GM19035 (cell line): ENCODE results near the gene LMF1.

Source experiments
- ATAC-seq: cut with Tn5 transposase; IDR thresholded peaks from one replicate; pipeline ENCODE4 v1.9.1; 2021; ENCODE audit not compliant: unreplicated experiment

Gene LMF1

DNA sequence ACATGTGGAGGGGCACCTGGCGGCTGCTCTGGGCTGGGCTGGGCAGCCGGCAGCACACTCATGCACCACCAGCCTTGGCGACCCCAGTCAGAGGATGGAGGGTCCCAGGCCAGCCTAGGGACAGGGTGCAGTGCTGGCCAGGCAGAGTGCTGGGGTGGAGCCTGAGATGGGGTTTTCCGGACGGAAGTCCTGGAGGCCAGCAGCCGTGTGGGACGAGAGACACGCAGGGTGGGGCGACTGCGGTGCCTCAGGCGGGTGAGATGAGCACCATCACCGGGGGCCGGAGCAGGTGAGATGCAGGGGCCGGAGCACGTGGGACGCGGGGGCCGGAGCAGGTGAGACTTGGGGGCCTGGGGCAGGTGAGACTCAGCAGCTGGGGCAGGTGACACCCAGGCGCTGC is 55.2 kb downstream of the LMF1 start:
- no peak for ATAC-seq

GRCh38 chr16:914440-914839 is 56.3 kb downstream of the LMF1 start:
- ATAC-seq = no peak

- ATAC-seq = no peak
Measured at GRCh38 chr16:913817-914439, 56.9 kb downstream of the LMF1 start.

DNA sequence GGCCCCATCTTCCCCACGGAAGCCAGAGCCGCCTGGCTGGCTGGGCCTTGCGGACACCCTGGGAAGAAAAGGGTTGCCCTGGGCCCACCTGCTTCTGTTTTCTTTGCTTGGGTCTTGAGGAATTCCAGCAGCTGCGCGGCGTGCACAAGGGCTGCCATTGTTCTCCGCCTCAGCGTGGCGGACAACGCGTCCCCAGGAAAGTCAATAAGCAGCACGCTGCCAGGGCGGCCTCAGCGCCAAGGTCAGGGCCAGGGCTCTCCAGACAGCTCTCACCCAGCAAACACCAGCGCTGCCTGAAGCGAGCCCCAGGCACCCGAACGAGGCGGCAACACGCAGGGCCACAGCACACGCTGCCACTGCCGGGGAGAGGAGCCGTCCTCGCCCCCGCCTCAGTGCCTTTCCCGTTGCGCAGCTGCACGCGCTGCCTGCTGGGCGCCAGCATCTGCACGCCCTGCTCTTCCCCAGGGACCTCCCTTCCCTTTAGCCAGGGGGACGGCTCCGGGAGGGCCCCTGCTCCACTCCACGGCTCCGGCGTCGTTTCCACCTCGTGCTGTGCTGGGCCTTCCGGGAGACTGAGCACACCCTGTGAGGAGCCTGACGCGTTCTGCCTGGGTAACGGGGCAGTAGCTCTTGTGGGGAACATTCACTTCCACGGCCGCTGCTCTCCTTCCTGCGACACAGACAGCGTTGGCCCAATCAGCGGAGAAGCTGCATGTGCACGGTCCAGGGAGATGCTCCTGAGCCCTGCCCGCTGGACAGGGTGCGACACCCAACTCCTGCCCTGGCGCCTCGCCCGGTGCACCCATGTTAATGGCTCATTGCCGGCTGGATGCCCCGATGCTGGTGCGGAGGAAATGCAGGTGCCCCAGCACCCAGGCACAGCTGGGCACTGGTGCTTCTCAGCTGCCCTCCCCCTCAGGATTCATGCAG is 57.8 kb downstream of the LMF1 start:
- no peak for ATAC-seq

DNA sequence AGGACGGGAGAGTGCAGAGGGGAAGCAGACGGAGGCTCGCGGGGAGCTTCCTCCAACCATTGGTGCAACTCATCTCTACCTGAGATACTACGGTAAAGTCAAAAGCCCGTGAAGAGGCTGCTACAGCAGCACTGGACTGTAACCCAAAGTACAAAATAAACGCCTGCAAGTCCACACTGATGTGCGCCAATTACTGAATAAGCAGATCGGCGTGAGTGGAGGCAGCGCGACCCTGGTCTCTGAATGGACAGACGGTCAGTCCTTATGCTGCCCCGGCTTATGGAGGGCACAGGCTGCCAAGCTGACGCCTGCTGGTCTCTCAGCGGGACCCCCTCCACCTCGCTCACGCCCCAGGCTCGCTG is 58.5 kb downstream of the LMF1 start:
- no peak for ATAC-seq

- ATAC-seq = no peak
Measured at GRCh38 chr16:911604-912321, 59.0 kb downstream of the LMF1 start.

- ATAC-seq = no peak
Measured at GRCh38 chr16:911101-911500, 59.7 kb downstream of the LMF1 start.

DNA sequence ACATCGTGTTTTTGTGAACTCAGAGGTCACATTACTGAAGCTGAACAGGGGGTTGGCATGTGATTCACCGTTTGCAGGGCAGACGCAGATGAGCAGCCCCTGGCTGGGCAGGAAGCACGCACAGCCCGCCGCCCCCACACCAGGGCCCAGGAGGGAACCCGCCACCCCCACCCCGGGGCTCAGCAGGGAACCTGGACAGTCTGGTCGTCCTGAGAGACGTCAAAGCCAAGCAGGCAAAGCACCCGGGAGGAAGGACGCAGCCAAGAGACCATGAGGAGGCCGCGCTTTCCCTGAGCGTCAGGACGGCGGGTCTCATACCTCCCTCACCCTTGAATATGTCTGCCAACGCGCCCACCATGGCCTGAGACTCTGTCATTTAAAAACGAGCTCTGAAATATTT is 60.6 kb downstream of the LMF1 start:
- no peak for ATAC-seq

GRCh38 chr16:909281-910000 is 61.3 kb downstream of the LMF1 start:
- ATAC-seq = no peak

DNA sequence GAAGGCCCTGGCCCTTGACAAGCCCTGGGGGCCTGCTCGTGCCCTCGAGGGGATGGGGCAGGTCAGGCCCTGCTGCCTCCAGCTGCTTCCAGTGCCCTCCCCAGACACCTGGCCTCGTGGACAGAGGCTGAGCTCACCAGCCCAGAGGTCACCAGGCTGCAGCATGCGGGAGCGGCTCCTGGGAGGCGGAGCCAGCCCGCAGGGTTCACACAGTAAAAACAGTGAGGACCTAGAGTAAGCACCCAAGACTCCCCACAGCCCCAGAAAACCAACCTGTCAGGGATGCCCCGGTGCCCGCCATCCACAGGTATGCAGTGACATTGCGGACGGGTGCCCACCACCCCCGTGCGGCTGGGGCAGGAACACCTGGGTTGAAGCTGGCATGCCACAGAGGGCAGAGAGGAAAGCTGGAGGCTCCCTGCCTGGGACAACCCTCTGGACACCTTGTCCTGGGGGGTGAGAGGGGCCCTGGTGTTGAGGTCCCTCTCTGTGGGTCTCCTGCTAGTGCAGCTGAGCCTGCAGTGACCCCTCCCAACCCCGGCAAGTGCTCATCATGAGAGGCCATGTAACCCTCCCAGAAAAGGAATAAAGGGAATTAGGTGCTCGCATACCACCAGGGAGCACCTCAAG is 62.1 kb downstream of the LMF1 start:
- ATAC-seq = no peak

GRCh38 chr16:907842-908241 is 62.9 kb downstream of the LMF1 start:
- no peak for ATAC-seq

DNA sequence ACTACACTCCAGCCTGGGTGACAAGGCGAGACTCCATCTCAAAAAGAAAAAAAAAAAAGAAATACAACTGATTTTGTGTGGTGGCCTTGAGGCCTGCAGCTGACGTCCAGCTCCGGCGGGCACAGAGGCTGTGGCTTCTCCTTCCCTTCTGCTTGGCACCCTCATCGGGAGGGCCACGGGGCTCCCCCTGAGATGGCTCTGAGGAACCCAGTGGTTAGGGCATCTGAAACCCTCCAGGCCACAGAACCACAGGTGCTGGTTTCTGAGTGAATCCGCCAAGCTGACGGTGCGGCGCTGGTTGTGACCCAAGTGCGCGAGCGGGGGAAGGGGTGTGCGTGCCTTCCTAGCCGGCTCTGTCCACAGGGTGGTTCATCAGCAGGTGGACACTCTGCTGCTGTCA is 63.4 kb downstream of the LMF1 start:
- ATAC-seq = no peak

DNA sequence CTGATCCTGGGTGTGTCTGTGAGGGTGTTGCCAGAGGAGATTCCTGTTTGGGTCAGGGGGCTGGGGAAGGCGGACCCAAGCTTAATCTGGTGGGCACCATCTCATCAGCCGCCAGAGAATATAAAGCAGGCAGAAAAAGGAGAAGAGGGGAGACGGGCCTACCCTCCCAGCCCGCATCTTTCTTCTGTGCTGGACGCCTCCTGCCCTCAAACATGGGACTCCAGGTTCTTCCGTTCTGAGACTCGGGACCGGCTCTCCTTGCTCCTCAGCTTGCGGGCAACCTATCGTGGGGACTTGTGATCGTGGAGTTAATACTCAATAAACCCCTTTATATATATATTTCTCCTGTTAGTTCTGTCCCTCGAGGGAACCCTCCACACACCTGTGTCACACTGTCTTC is 64.5 kb downstream of the LMF1 start:
- ATAC-seq = no peak

GRCh38 chr16:901715-902601 is 68.8 kb downstream of the LMF1 start:
- no peak for ATAC-seq

- no peak for ATAC-seq
Measured at GRCh38 chr16:901149-901548, 69.6 kb downstream of the LMF1 start.

- ATAC-seq = no peak
Measured at GRCh38 chr16:900211-900610, 70.6 kb downstream of the LMF1 start.

- no peak for ATAC-seq
Measured at GRCh38 chr16:899683-900060, 71.1 kb downstream of the LMF1 start.

DNA sequence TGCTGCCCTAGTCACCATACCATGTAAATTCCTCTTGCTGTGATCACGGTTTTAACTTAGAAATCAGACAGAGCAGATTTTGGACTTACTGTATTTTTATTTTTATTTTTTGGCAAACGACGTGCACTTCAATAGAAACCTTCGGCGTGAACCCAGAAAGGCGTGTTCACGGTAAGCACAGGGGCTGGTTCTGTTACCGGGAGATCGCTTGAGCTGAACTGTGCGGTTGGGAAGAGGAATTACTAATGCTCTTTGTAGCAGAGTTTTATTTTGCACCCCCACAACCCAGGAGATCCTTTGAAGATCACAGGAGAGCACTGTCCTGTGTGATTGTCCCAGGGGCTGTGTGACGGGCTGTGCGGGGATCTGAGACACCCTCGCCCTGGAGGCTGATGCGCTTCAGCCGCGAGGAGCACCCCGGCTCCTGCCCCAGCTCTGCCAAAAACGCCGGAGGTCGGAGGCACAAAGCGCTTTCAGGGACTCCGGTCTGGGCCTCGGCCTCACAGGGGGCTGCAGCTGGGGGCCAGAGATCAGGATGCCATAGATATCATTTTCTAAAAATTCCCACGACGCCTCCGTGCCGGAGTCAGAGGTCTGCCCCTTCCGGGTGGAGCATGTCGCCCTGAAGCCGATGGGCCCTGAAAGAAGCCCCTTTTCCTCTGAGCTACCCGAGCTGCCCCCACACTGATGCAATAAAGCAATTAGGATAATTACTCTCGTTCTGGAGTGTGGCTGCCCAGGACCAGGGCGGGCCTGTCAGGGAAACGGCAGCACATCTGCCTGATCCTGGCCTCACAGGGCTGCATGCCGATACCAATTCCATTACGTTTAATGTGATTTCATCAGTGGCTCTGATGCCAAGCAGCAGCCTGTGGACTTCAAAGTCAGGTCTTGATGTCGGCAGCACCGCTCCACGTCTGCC is 71.8 kb downstream of the LMF1 start:
- no peak for ATAC-seq

GRCh38 chr16:898216-898615 is 72.6 kb downstream of the LMF1 start:
- ATAC-seq = no peak
